ENCODE results near the gene SFXN2.
"Not testable (repeated sequence)": the region's sequence is repeated elsewhere in the genome, so short reads cannot be mapped to it uniquely, and the experiment has no call there.

SFXN2 gene

DNA sequence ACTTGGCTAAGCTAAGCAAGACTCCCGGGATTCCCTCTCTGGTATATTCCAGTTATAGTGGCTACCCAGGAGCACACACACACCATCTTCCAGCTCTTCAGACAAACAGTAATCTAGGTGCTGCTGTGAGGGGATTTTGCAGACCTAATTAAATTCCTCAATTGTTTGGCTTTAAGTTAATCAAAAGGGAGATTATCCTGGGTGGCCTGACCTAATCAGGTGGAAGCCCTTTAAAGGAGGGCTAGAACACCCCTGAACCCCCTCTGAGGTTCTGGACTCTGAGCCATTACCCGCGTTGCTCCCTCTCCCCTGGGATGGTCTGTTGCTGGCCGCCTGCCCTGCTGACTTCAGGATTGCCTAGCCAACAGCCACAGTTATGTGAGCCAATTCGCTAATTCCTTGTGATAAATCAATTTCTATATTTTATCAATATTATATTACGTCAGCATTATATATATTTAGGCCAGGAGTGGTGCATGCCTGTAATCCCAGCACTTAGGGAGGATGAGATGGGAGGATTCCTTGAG, 6.4 kb downstream of the SFXN2 start:
- DNase-seq (ENCODE audit: low spot score) = no peak

DNA sequence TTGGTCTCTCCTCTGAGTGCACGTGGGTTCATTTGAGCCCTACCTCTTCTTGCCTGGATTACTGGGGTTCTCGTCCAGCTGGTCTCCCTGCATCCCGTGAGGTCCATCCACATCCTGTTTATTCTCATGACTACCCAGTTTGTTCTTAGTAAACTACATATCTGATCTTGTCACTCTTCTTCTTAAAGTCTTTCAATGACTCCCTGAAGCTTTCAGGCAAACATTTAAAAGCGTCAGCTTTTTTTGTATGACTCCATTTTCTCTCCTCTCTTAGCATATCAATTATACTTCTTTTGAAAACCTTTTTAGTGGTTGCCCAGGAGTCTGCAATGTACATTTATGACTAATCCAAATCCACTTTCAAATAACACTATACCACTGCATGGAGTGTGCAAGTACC, 7.5 kb downstream of the SFXN2 start:
- DNase-seq (ENCODE audit: low spot score) = no peak

DNA sequence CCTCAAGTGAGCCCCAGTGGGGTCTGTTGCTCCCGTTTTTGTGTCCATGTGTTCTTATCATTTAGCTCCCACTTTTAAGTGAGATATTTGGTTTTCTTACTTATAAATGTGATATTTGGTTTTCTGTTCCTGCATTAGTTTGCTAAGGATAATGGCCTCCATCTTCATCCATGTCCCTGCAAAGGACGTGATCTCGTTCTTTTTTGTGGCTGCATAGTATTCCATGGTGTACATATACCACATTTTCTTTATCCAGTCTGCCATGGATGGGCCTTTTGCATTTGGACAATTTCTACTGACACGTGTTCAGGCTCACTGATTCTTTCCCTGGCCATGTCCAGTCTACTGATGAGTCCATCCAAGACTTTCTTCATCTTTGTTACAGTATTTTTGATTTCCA, 9.6 kb downstream of the SFXN2 start:
- DNase-seq (ENCODE audit: low spot score) = no peak

DNA sequence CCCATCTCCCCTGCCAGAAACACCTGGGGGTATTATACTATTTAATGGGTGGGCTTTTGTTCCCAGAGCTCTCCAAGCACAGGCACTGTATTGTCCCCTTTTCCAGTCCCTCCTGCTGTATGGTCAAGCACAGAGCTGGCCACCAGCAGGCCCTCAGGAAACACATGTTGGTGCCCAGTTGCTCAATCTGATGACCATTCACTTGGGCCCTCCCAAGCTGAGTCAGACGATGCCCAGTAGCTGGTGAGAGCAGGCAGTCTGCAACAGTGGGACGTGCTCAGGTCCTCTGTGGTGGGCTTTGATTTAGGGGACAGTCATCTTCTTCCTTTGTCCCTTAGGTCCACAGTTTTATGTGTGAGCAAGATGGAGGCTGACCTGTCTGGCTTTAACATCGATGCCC, 11.8 kb downstream of the SFXN2 start:
- no peak for DNase-seq (ENCODE audit: low spot score)

DNA sequence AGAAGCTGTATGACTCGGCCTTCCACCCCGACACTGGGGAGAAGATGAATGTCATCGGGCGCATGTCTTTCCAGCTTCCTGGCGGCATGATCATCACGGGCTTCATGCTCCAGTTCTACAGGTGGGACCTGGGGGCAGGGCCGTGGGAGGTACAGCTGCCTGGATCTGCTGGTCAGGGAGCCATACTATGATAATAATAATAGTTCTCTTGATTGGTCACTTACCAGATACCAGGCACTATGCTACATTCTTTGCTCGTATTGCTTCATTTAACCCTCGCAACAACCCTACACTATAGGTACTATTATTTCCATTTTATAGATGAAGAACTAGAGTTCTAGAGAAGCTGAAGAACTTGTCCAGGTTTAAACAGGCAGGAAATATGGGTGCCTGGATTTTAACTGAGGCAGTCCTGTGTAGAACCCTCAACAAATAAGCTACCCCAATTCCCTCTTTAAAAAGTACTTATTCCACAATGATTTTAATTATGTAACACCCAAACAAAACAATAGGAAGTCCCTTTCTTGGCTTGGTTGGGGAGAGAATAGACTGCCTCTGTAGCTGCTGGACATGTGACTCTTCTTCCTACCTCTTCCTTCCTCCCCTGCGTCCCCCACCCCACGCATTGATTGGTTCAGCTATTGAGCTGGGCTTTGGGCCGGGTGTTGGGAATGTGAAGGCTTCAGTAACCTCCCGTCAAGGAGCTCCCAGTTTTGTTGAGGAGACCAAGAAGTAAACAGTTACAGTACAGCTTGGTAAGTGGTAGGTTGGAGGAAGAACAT, 12.8 kb downstream of the SFXN2 start:
- DNase-seq (ENCODE audit: low spot score) = no peak

DNA sequence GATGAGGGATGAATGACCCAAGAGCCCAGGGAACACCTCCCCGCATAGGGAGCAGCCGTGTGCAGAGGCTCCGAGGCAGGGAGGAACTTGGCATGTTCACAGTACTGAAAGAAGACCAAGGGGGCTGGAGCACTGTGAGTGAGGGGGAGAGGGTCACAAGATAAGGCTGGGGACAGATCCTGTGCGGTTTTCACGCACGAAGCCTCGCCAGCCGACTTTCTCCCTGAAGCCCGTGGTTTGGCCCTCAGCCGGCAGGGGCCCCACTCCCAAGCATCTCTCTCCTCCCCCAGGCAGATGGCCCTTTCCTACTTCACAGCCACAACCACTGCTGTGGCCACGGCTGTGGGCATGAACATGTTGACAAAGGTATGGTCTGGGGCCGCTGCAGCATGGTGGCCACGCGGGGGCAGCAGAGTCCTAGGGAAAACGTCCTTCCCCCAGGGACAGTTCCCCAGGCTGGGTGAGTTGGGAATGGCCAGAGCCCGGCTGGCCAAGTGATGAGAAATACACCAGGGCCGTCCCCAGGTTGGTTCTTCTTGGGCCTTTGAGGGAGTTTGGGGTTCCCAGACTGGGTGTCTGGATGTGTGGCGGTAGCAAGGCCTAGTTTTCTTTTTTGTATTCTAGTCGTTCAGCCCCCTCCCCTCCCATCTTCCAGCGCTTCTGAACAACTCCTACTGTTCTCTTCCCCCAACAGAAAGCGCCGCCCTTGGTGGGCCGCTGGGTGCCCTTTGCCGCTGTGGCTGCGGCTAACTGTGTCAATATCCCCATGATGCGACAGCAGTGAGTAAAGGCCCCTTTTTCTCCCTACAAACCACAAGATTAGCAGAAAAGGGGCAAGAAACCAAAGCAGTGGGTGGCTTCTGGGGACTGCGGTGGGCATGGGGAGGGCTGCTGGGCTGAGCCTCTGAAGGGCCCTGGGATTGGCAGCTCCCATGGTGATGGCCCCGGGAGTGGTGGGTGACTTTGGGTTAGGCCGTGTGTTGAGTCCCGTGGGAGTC, 14.9 kb downstream of the SFXN2 start:
- DNase-seq (ENCODE audit: low spot score) = peak; percentile 74

DNA sequence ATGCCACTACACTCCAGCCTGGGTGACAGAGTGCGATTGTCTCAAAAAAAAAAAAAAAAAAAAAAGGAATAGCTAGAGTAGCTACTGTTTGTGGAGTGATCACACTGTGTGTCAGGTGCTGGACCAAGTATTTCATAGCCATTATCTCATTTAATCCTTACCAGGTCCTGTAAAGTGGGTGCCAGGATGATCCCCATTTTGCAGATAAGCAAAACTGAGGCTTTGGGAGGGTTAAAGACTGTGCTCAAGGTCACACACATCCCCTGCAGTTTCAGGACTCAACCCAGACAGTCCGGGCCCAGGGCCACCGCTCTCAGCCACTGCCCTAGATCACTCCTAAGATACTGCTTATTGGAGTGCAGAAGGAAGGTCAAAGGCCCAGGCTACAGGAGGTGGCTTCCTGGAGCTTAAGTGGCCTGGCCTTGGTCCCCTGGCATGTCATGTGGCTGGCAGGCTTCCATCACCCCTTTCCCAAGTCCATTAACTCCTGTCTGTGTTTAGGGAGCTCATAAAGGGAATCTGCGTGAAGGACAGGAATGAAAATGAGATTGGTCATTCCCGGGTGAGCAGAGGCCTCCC, 16.9 kb downstream of the SFXN2 start:
- no peak for DNase-seq (ENCODE audit: low spot score)

DNA sequence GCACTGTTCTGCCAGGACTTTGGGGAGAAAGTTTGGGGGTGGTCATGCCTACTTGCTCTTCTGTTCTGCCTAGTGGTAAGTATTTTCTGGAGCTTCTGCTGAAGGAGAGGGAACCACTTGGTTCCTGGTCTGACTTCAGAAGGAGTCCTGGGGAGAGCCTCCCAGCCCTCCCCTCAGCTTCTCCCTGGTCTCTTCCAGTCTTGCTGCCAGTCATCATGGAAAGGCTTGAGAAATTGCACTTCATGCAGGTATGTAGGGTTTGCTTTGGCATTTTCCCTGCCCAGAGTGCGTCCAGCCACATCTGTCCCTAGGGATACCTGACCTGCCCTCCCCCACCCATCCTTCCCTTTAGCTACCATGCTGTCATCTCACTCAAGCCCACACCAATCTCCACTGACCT, 18.2 kb downstream of the SFXN2 start:
- DNase-seq (ENCODE audit: low spot score) = no peak

DNA sequence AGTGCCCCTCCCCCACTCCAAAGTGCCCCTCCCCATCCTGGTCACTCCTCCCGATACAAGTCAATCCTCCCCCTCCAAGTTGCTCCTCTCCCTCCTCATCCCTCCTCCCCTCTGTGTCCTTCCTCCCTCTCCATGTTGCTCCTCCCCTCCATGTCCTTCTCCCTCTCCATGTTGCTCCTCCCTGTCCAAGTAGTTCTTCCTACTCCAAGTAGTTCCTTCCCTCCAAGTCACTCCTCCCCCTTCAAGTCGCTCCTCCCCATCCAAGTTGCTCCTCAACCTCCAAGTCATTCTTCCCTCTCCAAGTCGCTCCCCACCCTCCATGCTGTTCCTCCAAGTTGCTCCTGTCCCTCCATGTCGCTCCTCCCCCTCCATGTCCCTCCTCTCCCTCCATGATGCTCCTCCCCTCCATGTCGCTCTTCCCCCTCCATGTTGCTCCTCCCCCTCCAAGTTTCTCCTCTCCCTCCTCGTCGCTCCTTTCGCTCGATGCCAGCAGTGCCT, 20.7 kb downstream of the SFXN2 start:
- no peak for DNase-seq (ENCODE audit: low spot score)

DNA sequence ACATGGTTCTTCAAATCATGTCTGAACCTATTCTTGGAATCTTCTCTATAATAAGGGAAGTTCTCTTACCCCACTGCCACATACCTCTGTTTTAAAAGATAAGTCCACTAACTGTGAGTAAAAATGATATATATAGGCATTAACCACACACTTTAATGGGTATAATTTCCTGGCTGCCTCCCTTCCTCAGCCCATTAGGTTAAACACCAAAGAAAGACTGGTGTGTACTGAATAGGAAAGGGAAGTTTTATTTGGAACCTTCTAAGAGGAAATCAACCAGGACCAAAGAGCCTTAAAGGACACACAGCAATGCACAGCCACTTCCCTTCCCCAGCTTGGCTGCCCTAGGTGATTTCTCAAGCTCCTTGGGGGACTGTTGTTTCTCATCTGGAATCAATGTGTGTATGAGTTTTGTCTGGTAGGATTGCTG, 24.3 kb downstream of the SFXN2 start:
- no peak for DNase-seq (ENCODE audit: low spot score)

DNA sequence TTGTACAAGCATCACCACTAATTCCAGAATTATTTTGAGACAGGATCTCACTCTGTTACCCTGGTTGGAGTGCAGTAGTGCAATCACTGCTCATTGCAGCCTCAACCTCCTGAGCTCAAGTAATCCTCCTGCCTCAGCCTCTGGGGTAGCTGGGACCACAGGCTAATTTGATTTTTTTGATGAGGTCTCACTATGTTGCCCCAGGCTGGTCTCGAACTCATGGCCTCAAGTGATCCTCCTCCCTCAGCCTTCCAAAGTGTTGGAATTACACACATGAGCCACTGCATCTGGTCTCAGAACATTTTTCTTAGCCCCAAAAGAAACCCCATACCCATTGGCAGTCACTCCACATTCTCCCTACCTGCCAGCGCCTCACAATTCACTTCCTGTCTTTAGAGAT, 25.8 kb downstream of the SFXN2 start:
- no peak for DNase-seq (ENCODE audit: low spot score)

DNA sequence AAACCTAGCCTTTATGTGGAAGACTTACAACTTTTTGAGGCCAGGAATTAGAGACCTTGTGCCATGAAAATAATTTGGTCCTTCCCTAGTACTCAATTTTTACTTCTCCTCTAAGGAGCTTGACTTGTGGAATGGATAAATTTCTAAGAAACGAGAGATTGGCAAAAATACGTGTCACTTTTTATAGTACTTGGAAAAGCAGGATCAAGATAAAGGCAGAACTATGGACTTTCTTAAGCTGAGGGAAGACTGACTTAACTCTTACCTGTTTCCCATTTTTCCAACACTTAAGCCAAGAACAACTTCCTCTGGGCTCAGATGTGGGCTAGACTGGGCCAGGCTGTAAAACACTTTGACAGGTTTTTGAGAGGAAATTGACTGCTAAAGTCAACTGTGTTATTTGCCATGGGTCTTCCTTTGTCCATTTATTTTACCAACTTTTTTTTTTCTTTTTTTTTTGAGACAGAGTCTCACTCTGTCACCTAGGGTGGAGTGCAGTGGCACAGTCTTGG, 27.3 kb downstream of the SFXN2 start:
- DNase-seq (ENCODE audit: low spot score) = no peak

DNA sequence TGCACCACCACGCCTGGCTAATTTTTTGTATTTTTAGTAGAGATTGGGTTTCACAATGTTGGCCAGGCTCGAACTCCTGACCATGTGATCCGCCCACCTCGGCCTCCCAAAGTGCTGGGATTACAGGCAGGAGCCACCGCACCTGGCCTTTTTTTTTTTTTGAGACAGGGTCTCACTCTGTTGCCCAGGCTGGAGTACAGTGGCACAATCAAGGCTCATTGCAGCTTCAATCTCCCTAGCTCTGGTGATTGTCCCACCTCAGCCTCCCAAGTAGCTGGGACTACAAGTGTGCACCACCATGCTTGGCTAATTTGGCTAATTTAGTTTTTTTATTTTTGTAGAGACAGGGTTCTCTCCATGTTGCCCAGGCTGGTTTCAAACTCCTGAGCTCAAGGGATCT, 27.9 kb downstream of the SFXN2 start:
- DNase-seq (ENCODE audit: low spot score) = not testable (repeated sequence)

DNA sequence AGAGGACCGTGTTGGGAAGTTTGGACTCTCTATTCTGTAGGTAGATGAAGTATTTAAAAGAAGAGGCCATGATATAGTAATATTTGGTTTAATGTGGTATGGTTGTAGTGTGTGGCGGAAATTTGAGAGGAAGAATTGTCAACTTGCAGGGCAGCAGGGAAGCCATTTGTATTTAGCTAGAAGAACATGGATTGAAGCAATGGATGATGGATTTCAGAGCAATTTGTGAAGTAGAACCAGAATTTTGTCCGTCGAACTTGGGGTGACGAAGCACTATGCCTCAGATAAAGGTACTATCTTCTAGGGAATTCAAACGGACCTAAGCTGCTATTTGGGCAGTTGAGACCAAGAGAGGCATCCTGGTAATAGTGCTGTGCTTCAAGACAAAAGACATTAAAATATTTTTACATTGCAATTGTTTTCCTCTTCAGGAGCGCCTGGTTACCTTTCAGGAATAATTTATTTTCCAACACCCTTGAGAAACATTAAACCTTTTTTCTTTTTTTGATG, 28.7 kb downstream of the SFXN2 start:
- DNase-seq (ENCODE audit: low spot score) = no peak

DNA sequence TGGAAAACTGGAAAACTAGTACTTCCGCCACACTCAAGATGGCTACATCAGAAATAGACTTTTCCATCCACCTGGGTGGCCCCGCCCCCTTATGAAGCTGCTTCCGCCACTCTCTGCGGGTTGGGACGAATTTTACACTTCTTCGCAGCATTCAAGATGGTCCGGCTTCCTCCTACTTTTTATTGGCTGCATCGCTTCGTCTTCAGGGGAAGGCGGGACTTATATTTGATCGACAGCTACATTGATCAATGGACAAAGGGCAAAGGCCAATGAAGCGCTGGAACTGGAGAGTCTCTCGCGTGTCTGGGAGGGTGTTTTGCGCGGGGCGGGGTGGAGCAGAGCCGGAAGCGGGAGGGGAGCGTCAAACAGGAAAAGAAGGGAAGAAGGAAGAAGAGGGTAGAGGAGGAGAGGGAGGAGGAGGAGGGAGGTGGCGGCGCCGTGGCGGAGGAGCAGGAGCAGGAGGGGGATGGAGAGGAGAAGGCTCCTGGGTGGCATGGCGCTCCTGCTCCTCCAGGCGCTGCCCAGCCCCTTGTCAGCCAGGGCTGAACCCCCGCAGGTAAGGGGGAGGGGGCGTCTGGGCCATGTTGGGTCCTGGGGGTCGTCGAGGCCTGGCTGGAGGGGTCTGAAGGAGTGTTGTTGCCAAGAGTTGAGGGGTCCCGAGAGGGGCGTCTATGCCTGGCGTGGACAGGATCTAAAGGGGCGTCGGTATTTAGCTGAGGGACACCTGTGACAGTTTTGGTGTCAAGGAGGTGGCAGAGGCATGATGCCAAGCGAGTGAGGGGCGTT, 29.3 kb downstream of the SFXN2 start, which contains the start of gene WBP1L:
Gene WBP1L (plus strand): TSS at position 361 of the 786 bp plus-strand sequence. CDS start 106 bp downstream, at position 467.
- peak; percentile 99 for DNase-seq (ENCODE audit: low spot score)

DNA sequence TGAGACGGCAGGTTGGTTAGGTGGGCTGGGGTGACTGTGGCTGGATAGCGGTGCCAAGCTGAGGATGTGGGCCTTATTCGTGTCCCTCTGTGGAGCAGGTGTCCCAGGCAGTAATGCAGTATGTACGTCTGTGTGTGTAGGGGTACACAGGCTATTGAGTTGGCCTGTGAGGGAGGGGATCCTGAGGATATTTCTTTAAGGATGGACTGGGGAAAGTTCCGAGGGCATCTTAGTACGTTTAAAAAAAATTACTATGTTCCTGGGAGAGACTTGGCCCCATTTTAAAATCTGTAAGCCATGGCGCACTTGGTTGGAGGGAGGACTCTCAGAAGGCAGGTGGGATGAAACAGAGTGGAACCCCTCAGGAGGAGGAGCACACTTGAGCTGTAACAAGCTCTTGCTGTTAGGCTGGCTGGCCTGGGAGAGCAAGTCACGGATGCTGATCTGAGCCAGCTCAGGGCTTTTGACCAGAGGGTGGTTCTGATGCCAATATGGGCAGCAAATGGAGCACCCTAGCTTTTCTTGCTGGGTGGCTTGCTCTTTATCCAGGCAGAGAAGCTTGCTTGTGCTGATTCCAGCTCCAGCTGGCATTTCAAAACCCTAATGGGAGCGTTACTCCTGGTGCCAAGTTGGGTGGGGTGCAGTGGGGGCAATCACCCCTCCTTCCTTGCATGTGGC, 30.1 kb downstream of the SFXN2 start:
- peak; percentile 44 for DNase-seq (ENCODE audit: low spot score)

DNA sequence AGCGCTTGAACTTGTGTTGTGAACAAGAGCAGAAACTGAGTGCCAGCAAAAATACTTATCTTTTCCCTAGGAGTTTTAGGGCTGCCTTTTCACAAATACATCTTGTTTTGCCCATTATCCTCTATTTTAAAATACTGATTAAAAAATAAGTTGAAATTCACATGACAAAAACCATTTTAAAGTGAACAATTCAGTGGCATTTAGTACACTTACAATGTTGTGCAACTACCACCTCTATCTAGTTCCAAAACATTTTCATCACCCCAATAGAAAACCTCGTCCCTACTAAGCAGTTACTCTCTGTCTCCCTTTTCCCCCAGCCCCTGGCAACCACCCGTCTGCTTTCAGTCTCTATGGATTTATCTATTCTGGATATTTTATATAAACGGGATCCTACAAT, 30.7 kb downstream of the SFXN2 start:
- no peak for DNase-seq (ENCODE audit: low spot score)

DNA sequence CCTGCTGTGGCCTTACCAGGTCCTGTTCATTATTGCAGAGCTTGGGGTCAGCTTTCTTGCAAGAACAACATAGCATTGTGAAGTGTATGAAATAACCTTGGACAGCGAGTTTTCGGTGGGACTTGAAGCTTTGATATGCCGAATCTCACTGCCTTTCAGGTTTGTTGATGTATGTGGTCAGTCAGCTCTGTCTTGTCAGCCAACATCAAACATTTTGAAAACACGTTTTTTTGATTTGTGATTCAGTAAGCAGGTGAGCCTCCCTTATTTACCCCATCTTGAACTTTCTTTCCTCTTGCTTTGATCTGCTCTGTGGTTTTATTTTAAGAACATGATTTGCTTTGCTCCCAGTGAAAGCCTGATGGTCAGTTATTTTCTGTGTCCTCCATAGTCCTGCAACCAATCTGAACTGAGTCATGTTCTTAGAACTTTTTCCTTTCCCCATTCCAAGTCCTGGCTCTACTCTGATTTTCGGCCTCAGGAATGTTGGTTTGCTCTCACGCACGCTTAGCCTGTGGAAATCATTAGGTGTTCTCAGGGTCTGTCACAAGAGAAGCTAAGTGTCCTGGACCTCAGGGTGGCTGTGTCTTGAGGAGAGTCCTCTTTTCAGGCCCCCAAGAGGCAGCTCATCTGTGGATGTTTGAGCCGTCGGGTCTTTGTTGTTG, 38.0 kb downstream of the SFXN2 start:
- no peak for DNase-seq (ENCODE audit: low spot score)

DNA sequence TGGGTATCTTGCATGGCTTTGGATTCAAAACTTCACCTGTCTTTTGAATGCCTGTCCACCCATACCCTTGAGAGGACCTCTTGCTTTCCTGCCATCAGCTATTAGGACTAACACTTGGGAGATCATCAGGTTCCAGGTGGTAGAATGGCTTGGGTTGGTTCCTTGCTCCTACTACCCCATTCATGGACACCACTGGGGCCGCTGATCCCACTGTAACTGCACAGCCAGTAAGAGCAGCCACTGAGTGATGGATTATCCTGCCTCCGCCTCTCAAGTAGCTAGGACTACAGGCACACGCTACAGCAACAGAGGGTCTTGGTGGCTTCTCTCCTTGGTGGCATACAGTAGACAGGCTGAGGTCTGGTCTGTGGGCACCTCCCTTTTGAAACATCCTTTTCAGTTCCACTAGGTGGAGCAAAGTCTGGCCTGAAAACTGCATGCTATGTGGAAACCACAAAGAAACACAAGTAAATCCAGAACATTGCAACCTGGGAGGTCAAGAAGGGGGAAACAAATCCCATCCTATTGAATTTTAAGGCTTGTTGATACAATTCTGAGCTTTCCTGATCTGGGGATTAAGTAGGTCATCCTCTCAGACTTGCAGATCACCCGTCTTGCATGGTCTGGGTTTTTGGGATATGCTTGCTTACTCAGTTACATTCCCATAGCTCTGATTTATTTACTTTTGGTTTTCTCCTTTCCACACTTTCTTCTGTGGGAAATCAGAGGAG, 38.7 kb downstream of the SFXN2 start:
- peak; percentile 51 for DNase-seq (ENCODE audit: low spot score)
